ENCODE results near the gene SLC49A4.

DNA sequence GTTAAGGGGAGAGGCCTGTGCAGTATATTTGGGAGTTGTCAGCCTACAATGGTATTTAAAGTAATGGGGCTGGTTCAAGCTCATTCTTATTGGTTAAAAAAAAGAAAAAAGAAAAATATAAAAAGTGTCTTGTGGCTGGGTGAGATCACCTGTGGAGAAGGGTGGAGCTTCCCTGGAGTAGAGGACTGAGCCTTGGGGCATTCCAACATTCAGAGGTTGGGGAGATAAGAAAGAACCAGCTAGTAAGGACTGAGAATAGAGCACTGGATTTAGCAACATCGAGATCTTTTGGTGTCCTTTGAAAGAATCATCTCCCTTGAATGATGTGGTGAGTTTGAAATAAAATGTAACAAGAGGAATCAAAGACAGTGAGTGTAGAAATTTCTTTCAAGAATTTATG is 5.2 kb downstream of the SLC49A4 start:
- TF ChIP-seq, protein P1, sequence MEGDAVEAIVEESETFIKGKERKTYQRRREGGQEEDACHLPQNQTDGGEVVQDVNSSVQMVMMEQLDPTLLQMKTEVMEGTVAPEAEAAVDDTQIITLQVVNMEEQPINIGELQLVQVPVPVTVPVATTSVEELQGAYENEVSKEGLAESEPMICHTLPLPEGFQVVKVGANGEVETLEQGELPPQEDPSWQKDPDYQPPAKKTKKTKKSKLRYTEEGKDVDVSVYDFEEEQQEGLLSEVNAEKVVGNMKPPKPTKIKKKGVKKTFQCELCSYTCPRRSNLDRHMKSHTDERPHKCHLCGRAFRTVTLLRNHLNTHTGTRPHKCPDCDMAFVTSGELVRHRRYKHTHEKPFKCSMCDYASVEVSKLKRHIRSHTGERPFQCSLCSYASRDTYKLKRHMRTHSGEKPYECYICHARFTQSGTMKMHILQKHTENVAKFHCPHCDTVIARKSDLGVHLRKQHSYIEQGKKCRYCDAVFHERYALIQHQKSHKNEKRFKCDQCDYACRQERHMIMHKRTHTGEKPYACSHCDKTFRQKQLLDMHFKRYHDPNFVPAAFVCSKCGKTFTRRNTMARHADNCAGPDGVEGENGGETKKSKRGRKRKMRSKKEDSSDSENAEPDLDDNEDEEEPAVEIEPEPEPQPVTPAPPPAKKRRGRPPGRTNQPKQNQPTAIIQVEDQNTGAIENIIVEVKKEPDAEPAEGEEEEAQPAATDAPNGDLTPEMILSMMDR (IDR thresholded peaks at IDR 0.05) = no peak
- no peak for TF ChIP-seq POLR2A (IDR thresholded peaks at IDR 0.05)

Measured in lower leg skin (tissue), 3 donors.